Lower leg skin (tissue), 3 donors: ENCODE results near the gene GPC1.

Experiments
- POLR2A ChIP-seq, 2 donors: fragments of 450-650 bp; IDR thresholded peaks; one replicate each; pipeline ENCODE4 v1.6.1; 2016 to 2017; ENCODE audit warnings: antibody characterized with exemption in 2 of 2, mild to moderate bottlenecking in 1 of 2, moderate library complexity in 1 of 2
- TF ChIP-seq, protein P1 (sequence below), 3 donors: fragments of 450-650 bp; IDR thresholded peaks; one replicate each; pipeline ENCODE4 v1.5.1; 2016; ENCODE audit warnings: antibody characterized with exemption in 3 of 3, mild to moderate bottlenecking in 3 of 3, moderate library complexity in 2 of 3

DNA sequence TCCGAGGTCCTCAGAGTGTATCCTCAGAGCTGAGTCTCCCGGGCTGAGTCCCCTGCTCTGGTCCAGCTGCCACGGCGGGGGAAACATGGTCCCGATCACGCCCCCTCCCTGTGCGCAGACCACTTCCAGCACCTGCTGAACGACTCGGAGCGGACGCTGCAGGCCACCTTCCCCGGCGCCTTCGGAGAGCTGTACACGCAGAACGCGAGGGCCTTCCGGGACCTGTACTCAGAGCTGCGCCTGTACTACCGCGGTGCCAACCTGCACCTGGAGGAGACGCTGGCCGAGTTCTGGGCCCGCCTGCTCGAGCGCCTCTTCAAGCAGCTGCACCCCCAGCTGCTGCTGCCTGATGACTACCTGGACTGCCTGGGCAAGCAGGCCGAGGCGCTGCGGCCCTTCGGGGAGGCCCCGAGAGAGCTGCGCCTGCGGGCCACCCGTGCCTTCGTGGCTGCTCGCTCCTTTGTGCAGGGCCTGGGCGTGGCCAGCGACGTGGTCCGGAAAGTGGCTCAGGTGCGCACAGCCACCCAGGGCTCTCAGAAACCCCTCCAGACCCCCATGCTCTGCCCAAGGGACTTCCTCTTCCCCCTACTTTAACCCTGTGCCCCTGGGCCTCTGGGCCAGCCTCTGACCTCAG lies 26.7 kb downstream of the GPC1 start:
- TF ChIP-seq, protein P1, sequence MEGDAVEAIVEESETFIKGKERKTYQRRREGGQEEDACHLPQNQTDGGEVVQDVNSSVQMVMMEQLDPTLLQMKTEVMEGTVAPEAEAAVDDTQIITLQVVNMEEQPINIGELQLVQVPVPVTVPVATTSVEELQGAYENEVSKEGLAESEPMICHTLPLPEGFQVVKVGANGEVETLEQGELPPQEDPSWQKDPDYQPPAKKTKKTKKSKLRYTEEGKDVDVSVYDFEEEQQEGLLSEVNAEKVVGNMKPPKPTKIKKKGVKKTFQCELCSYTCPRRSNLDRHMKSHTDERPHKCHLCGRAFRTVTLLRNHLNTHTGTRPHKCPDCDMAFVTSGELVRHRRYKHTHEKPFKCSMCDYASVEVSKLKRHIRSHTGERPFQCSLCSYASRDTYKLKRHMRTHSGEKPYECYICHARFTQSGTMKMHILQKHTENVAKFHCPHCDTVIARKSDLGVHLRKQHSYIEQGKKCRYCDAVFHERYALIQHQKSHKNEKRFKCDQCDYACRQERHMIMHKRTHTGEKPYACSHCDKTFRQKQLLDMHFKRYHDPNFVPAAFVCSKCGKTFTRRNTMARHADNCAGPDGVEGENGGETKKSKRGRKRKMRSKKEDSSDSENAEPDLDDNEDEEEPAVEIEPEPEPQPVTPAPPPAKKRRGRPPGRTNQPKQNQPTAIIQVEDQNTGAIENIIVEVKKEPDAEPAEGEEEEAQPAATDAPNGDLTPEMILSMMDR (IDR thresholded peaks at IDR 0.05), result no peak
- no peak for TF ChIP-seq POLR2A (IDR thresholded peaks at IDR 0.05)
